ENCODE results near the gene NINL.

GRCh38 chr20:25465243-25466135 lies 119.8 kb downstream of the NINL start:
- TF ChIP-seq MAX (IDR thresholded peaks at IDR 0.05) (no peak), CTCF (IDR thresholded peaks at IDR 0.05 in 2 of 3, conservative IDR thresholded peaks at IDR 0.05 in 1 of 3; ENCODE audit: borderline replicate concordance in 1 of 3, insufficient read depth in 1 of 3, low read depth in 2 of 3, low read length in 2 of 3) (no peak), RAD21 (IDR thresholded peaks at IDR 0.05; ENCODE audit: low read depth) (no peak), ZBTB33 (IDR thresholded peaks at IDR 0.05; ENCODE audit: extremely low read depth, insufficient replicate concordance, low read length) (no peak), EZH2phosphoT487 (IDR thresholded peaks at IDR 0.05; ENCODE audit: borderline replicate concordance) (no peak), SP1 (IDR thresholded peaks at IDR 0.05; ENCODE audit: low read depth) (no peak), TCF7L2 (IDR thresholded peaks at IDR 0.05; ENCODE audit: borderline replicate concordance, extremely low read depth, insufficient read depth, insufficient read length) (no peak), POLR2A (IDR thresholded peaks at IDR 0.05; ENCODE audit: borderline replicate concordance, extremely low read depth, insufficient read depth, insufficient read length) (no peak), CEBPB (IDR thresholded peaks at IDR 0.05; ENCODE audit: low read depth) (no peak), POLR2AphosphoS5 (IDR thresholded peaks at IDR 0.05; ENCODE audit: low read depth, low read length) (no peak), JUND (IDR thresholded peaks at IDR 0.05) (no peak), ELF1 (IDR thresholded peaks at IDR 0.05; ENCODE audit: borderline replicate concordance, low read depth) (no peak), ZNF274 (IDR thresholded peaks at IDR 0.05; ENCODE audit: low read depth, low read length) (no peak), CBX3 (IDR thresholded peaks at IDR 0.05; ENCODE audit: low read depth) (no peak)
